AG04450 (cell line): ENCODE measurements around the gene NLRP4. TPM values are rescaled to one million over a fixed set of nuclear protein-coding genes. Genes with fewer than 3 reads are reported as not detected.

Source experiments
- CTCF ChIA-PET: fragments of 300-600, 350-600 bp; formaldehyde crosslinking; extraction: SDS; loops from one replicate; lab custom pipeline; 2022; ENCODE audit warnings: antibody characterized with exemption, inconsistent platforms; lab: Charles Lee
- POLR2A ChIA-PET: fragments of 350-600 bp; formaldehyde crosslinking; extraction: SDS; loops from one replicate; lab custom pipeline; 2021; ENCODE audit warnings: antibody characterized with exemption, inconsistent platforms; lab: Yijun Ruan, JAX
- DNase-seq: peaks from one replicate; pipeline ENCODE4 v3.0.0-alpha.2; 2011; ENCODE audit warnings: low read depth, low spot score
- H3K27ac ChIP-seq: one replicate; pipeline ENCODE4 v1.5.1; 2012; ENCODE audit warnings: low read depth, low read length, control low read depth
- H3K27me3 ChIP-seq: one replicate; pipeline ENCODE4 v1.6.0; 2012; ENCODE audit warnings: low read length; ENCODE audit not compliant: control insufficient read depth, insufficient read depth
- H3K4me3 ChIP-seq: 2 replicates; pipeline ENCODE4 v1.5.1; 2011; ENCODE audit warnings: mild to moderate bottlenecking, low read depth, low read length, control low read depth
- H3K9me3 ChIP-seq: 2 replicates; pipeline ENCODE4 v1.5.1; 2012; ENCODE audit warnings: low read length; ENCODE audit not compliant: control insufficient read depth, insufficient read depth
- CTCF ChIP-seq: IDR thresholded peaks from 2 replicates; pipeline ENCODE4 v1.5.1; 2011; ENCODE audit warnings: low read depth, low read length, control low read depth, inconsistent platforms
- polyA plus RNA-seq: library from polyadenylated mRNA; depleted of rRNA; stranded (reverse); fragments of >200 nt; gene quantifications from 2 replicates; pipeline ENCODE4 v1.2.3, GENCODE V29; 2011

Gene NLRP4
- polyA plus RNA-seq, 1 experiment: not detected

DNA sequence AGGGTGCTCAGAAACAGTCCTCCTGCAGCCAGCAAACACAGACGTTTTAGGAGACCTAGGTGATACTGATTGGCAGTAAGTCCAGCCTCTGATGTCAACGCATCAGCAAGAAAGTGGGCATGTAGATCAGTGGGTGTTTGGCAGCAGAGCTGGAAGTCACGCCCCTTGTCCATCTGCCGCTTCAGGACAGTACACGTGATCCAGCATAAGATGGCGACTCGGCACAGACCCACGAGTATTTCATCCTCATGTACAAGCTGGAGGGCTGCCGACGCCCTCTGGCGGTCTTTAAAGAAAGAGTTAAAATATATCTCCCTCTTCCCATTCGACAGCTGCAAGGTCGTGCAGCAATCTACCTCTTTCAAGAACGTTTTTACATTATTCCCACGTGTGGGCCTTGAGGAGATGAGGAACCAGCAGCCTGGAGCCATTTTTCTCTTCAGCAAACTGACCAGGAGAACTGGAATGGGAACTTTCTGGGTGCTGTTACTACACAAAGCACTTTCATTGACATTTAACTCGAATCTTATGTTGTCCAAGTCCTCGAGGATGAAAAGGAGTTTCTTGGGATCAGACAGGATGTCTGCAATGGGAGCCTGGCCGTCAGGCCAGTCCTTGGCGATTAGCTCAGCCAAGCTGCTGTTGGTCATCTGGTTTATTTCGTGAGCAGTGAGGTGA lies 26.8 kb upstream of the NLRP4 start:
- POLR2A ChIA-PET: no interaction called here
- CTCF ChIA-PET: interaction anchor here (0.6 to 1.7 kb wide), 2 partner anchors 177 to 201 kb away, joined by 4 to 10 read pairs; no protein-coding TSS in a partner anchor
- H3K4me3 ChIP-seq: no peak overlapping the region
- no peak for TF ChIP-seq CTCF
- peaks cover 5% of the 10 kb centered on the region for H3K9me3 ChIP-seq
- H3K27ac ChIP-seq: no peak overlapping the region
- no peak for DNase-seq
- H3K27me3 ChIP-seq: no peaks in the 10 kb centered on the region

DNA sequence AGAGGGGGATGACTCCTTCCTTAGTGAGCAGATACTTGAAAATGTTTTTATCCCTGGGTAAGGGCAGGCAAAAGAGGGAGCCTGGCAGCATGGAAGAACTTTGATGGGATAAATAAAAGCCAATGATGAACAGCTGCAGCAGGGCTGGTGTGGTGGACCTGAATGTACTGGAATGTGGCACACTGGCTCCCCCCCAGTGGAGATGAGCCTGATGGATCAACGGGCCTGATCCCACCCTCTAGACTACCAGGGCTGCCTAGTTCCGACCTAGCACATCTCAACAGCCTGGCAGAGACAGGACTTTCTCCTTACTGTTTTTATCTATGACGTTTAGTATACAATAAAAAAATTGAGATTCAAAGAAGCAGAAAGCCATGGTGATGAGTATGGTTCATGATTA lies 25.0 kb upstream of the NLRP4 start:
- ChIA-PET CTCF (no interaction called here), POLR2A (no interaction called here)
- no peak for TF ChIP-seq CTCF
- H3K27me3 ChIP-seq: no peaks in the 10 kb centered on the region
- no peak overlapping the region for H3K27ac ChIP-seq
- no peaks in the 10 kb centered on the region; the same call in 1 of the 2 replicates for H3K9me3 ChIP-seq
- no peak for DNase-seq
- H3K4me3 ChIP-seq: no peak overlapping the region

GRCh38 chr19:55812449-55812848 lies 23.9 kb upstream of the NLRP4 start:
- Histone ChIP-seq H3K27ac (no peak overlapping the region), H3K4me3 (no peak overlapping the region), H3K9me3 (no peaks in the 10 kb centered on the region; the same call in 1 of the 2 replicates), H3K27me3 (no peaks in the 10 kb centered on the region)
- ChIA-PET CTCF (no interaction called here), POLR2A (no interaction called here)
- no peak for TF ChIP-seq CTCF
- DNase-seq: no peak

DNA sequence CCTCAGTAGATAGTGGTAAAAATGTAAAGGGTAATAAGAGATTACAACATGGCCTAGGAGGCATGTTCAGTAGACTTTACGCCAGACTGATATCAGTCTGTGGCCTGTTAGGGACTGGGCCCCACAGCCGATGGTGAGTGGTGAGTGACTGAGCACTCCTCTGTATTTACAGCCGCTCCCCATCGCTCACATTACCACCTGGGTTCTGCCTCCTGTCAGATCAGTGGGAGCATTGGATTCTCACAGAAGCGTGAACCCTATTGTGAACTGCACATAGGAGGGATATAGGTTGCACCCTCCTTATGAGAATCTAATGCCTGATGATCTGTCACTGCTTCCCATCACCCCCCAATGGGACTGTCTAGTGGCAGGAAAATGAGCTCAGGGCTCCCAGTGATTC lies 22.4 kb upstream of the NLRP4 start:
- no peak for TF ChIP-seq CTCF
- Histone ChIP-seq H3K27ac (no peak overlapping the region), H3K9me3 (peaks cover under 1% of the 10 kb centered on the region; the same call in 1 of the 2 replicates), H3K27me3 (no peaks in the 10 kb centered on the region), H3K4me3 (no peak overlapping the region)
- DNase-seq: no peak
- CTCF ChIA-PET: no interaction called here
- POLR2A ChIA-PET: no interaction called here

DNA sequence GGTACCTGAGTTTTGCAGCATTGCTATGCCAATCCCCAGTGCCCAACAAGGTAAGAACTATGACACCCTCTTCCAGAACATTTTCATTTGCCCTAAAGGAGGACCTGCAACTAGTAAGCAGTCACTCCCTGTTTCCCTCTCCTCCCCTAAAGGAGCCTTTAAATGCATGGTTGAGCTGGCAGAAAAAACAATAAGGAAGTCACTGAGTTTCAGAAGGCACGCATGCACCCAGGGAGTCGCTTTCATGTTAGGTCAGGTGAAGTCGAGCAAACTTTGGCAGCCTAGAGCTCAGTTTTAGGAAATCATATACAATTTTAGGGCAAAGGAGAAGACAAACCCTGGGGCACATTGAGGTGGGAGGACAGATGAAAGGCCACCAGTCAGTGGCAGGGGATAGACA lies 16.3 kb upstream of the NLRP4 start:
- ChIA-PET POLR2A (no interaction called here), CTCF (no interaction called here)

More for the DNA sequence above, 16.3 kb upstream of the NLRP4 start:
- DNase-seq: no peak
- H3K9me3 ChIP-seq: peaks cover 13% of the 10 kb centered on the region
- TF ChIP-seq CTCF: no peak
- H3K4me3 ChIP-seq: no peak overlapping the region
- H3K27me3 ChIP-seq: no peaks in the 10 kb centered on the region
- no peak overlapping the region for H3K27ac ChIP-seq
